ENCODE measurements around the gene BICD1. TPM values are rescaled to one million over a fixed set of nuclear protein-coding genes. Genes with fewer than 3 reads are reported as not detected.

BICD1 gene
- total RNA-seq, 1 donor: 17.9 TPM

- H3K4me3 ChIP-seq (ENCODE audit: low read depth, low read length): no peak overlapping the region
- DNase-seq (ENCODE audit: low read depth): no peak
Measured at GRCh38 chr12:32197421-32197820, 90.8 kb downstream of the BICD1 start.

GRCh38 chr12:32198555-32198954 lies 91.9 kb downstream of the BICD1 start:
- TF ChIP-seq, protein P1, sequence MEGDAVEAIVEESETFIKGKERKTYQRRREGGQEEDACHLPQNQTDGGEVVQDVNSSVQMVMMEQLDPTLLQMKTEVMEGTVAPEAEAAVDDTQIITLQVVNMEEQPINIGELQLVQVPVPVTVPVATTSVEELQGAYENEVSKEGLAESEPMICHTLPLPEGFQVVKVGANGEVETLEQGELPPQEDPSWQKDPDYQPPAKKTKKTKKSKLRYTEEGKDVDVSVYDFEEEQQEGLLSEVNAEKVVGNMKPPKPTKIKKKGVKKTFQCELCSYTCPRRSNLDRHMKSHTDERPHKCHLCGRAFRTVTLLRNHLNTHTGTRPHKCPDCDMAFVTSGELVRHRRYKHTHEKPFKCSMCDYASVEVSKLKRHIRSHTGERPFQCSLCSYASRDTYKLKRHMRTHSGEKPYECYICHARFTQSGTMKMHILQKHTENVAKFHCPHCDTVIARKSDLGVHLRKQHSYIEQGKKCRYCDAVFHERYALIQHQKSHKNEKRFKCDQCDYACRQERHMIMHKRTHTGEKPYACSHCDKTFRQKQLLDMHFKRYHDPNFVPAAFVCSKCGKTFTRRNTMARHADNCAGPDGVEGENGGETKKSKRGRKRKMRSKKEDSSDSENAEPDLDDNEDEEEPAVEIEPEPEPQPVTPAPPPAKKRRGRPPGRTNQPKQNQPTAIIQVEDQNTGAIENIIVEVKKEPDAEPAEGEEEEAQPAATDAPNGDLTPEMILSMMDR (IDR thresholded peaks at IDR 0.05; ENCODE audit: insufficient read depth, low read length): no peak
- H3K4me3 ChIP-seq (ENCODE audit: low read depth, low read length): no peak overlapping the region
- DNase-seq (ENCODE audit: low read depth): no peak

More at GRCh38 chr12:32197421-32197820, 90.8 kb downstream of the BICD1 start:
- TF ChIP-seq, protein P1 (IDR thresholded peaks at IDR 0.05; ENCODE audit: insufficient read depth, low read length): no peak

DNA sequence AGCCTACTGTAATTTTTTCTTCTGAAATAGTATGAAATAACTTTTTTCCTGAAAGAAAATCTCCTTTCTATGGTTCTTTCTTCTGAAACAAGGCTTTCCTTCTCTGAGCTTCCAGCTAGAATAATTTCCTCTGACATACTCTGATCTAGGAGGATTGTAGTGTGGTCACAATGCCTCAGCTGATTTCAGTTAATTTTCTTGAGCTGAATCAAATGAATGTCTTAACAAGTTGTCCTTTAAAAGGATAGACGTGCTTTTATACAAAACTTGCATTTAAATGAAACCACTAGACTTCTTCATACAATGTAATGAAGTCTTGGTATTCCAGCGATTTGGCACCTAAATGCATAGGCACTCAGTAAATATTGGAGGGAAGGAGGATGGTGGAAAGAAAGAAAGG lies 94.4 kb downstream of the BICD1 start:
- no peak for DNase-seq (ENCODE audit: low read depth)
- no peak overlapping the region for H3K4me3 ChIP-seq (ENCODE audit: low read depth, low read length)
- TF ChIP-seq, protein P1 (IDR thresholded peaks at IDR 0.05; ENCODE audit: insufficient read depth, low read length): no peak

DNA sequence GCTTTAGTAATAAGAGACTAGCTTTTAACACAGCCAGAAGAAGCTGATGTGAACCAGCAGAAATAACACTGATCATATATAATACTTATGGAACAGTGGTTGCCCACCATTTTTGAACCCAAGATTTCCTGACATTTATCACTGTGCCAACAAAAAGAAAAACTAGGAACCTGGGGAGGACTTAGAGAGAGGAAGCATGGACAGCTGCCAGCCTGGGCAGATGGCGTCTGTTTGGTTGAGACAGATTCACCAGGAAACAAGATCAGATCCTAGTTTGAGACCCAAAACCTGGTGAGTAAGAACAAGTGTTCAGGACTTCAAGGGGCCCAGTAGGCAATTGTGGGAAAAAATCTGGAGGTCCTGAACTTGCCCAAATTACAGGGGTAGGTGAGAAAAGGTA lies 95.3 kb downstream of the BICD1 start:
- no peak overlapping the region for H3K4me3 ChIP-seq (ENCODE audit: low read depth, low read length)
- DNase-seq (ENCODE audit: low read depth): no peak
- TF ChIP-seq, protein P1 (IDR thresholded peaks at IDR 0.05; ENCODE audit: insufficient read depth, low read length): no peak

- TF ChIP-seq, protein P1 (IDR thresholded peaks at IDR 0.05; ENCODE audit: insufficient read depth, low read length): no peak
- H3K4me3 ChIP-seq (ENCODE audit: low read depth, low read length): no peak overlapping the region
- no peak for DNase-seq (ENCODE audit: low read depth)
Measured at GRCh38 chr12:32205731-32206130, 99.1 kb downstream of the BICD1 start.

GRCh38 chr12:32208355-32208754 lies 101.7 kb downstream of the BICD1 start:
- H3K4me3 ChIP-seq (ENCODE audit: low read depth, low read length): no peak overlapping the region
- TF ChIP-seq, protein P1 (IDR thresholded peaks at IDR 0.05; ENCODE audit: insufficient read depth, low read length): no peak
- no peak for DNase-seq (ENCODE audit: low read depth)

Measured in fibroblast of the aortic adventitia (primary cell).